GM19328 (cell line): ENCODE measurements around the gene STRBP.
A peak's percentile ranks its signal among the peaks of the same experiment; 100 is the strongest.
"Not testable (repeated sequence)": the region's sequence is repeated elsewhere in the genome, so short reads cannot be mapped to it uniquely, and the experiment has no call there.

Experiments used
- ATAC-seq: cut with Tn5 transposase; IDR thresholded peaks from one replicate; pipeline ENCODE4 v1.9.1; 2021; ENCODE audit warnings: mild to moderate bottlenecking, moderate library complexity; ENCODE audit not compliant: unreplicated experiment

The STRBP gene

DNA sequence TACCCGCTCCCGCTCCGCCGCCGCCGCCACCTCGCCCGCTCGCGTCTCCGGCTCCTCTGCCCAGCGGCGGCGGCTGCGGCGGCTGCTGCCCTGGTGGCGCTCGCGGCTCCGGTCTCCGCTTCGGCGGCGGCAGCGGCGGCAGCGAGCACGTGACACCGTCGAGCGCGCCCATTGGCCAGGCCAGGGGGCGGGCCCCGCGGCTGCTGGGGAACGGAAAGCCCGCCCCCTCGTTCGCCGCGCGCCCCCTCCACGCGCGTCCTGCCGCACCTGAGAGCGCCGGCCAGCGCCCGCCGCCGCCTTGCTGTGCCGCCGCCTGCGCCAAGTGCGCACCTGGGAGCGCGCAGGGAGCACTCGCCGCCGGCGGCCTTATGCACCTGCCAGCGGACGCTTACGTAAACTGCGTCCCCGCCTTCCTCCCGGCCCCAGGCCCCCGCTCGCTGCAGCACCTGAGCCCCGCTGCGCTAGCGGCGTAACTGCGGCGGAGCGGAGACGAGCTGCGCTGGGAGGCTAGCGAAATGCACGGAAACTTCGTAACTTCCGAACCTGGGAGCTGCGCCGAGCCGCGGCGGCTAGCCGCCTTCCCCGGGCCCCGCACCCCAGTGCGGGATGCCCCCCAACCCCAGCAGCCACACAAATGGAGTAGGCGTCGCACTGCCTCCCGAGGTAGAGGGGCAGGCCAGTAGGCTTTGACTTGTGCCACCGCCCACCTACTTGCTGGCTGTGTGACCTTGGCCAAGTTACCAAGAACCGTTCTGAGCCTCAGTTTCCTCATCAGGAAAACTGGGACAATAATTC, at the start of gene STRBP:
TSS of gene STRBP (minus strand) at position 122 of the 795 bp plus-strand sequence. CDS start 84,452 bp downstream, outside the sequence.
- peak; percentile 79 for ATAC-seq

DNA sequence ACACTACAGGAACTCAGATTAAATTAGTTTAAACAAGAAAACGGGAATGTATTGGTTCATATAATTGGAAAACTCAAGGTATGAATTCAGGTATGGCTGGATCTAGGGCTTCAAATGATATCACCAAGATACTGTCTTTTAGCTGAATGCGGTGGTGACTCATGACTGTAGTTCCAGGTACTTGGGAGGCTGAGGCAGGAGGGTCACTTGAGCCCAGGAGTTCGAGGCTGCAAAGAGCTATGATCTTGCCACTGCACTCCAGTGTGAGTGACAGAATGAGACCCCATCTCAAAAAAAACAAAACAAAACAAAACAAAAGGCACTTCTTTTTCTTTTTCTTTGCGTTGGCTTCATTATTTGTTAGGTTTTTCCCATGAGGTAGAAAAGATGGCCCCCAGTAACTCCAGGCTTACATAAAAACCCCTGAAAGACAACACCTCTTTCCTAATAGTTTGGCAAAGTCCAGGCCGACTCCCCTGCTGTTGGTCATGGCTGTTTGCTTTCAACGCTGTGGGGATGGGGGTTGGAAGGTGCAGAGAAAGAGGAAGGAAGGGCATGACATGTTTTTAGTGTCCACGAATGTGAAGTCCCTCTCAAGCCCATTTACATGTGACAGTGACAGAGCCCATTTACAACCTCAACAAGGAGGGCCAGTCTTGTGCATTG, 47.8 kb upstream of the STRBP start:
- ATAC-seq: no peak

DNA sequence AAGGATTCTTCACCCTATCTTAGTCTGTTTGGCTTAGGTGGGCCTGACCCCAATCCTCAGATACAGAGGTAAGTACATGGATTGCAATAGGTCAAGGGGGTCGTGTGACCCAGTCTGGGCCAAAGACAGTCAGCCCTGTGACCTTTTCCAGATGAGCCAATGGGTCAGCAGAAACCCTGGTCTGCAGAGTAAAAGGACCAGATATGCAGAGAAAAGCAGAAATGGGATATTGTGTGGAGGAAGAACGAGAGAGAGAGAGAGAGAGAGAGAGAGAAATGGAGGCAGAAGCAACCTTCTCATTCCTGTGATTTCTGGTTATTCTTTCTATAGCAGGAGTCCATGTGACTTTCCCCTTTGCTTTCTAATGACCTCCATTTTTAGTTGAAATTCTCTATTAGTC, 47.2 kb upstream of the STRBP start:
- ATAC-seq: no peak

DNA sequence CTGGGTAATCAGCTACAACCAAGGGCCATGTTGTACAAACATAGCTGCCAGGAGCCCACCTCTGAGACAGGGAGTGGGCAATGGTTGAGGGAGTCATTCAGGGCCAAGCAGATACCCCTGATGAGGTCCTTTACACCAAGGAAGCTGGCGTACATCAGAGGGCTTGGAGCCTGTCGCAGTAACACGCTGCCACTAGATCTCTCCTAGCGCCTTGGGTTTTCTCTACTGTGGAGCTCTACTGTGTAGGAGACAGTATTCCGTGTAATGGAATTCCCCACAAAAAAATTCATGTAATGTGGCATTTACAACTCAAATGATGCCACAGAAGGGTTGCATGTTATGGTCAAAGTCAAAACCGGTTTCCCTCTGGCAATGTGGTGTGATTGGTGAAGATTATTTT, 46.2 kb upstream of the STRBP start:
- no peak for ATAC-seq

DNA sequence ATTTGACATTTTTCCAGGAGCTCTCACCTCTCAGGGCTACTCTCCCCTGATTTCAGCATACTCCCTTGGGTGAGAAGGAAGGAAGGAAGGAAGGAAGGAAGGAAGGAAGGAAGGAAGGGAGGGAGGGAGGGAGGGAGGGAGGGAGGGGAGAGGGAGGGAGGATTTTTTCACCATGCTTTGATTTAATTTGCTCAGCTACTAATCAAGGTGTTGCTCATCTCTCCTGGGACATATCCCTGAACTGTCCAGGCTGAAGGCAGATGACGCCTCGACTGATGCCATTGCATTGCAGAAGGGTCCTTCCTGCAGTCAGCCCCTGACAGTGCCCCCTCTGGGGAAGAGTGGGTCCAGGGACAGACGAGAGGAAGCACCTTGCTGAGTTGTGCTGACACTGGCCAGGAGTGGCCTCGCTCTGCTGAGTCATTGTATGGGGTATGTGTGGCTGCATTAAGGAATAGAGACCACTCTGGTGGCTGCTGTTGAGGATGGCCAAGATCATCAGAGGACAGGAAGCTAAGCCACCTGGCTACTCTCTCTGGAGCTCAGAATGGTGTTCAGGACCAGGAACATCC, 44.0 kb upstream of the STRBP start:
- ATAC-seq: no peak

DNA sequence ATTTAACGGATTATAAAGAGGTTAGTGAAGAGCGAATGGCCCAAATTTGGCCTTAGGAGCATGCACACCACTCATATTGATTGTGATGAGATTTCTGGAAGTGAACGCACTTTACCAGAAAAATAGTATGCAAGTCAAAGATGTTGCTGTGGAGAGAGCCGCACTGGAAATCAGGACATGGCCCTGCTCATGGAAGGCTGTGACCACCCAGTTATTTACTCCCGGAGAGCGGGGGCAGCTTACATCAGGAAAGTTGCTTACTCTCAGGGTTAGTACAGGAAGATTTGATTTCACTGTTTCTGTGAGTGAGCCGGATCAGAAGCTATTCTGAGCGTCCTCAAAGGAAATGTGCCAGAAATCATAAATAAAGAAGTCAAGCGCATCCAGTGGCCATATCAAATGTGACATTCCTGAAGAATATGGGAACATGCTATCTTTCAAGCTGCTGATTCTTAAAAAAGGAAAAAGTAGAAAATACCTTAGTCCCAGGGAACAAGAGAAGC, 42.9 kb upstream of the STRBP start:
- no peak for ATAC-seq

DNA sequence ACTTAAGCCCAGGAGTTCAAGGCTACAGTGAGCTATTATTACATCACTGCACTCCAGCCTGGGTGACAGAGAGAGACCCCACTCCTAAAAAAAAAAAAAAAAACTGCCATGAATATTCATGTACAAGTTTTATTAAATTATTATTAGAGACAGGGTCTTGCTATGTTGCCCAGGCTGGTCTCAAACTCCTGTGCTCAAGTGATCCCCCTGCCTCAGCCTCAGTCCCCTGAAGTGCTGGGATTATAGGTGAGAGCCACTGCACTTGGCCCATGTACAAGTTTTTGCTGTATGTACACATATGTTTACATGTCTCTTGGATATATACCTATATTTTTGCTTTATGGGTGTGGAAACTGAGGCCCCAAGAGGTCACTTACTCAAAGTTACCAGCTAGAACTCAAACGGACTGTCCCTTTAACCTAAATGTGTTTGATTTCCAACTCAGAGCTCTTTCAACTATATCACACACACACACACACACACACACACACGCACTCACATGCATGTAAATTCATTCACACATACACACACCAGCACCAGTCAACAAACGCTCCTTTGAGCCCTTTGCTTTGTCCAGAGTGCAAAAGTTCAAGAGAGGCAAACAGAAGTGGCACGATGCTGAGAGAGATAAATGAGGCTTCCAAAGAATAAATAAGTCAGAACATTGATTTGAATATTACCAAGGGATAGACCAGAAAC, 42.3 kb upstream of the STRBP start:
- no peak for ATAC-seq

DNA sequence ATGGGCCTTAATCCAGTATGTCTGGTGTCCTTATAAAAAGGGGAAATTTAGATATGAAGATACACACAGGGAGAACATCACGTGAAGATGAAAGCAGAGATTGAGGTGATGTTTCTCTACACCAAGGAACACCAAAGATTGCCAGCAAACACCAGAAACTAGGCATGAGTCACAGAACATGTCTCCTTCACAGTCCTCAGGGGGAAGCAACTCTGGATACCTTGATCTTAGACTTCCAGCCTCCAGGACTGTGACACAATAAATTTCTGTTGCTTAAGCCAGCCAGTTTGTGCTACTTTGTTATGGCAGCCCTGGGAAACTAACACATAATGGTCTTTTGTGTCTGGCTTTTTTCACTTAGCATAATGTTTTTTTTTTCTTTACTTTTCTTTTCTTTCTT, 41.2 kb upstream of the STRBP start:
- no peak for ATAC-seq

DNA sequence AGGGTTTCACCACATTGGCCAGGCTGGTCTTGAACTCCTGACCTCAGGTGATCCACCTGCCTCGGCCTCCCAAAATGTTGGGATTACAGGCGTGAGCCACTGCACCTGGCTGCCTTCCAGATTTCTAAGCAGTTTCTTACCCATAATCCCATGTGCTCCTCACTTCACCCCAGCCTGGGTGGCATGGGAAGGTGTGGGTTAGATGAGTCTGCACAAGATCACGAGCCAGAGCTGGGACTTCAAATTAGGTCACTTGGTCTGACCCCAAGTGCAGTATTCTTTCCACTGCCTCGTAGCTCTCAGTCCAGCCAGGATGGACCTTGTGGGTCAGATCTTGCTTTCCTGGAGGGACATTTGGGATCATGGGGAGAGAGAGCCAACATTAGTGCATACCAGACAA, 37.5 kb upstream of the STRBP start:
- no peak for ATAC-seq

DNA sequence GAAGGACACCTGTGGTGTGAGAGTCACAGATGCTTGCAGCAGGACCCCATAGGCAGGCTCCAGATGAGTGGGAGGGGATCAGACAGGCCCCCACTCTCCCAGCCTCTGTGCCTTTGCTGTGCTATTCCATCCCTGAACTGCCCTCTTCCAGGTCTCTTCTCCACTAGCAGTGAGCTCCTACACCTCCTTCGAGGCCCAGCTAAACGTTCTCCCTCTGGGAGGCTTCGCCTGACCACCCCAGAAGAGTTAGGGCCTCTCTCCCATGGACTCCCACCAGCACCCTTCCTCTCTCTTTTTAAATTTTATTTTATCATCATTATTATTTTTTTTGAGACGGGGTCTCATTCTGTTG, 35.9 kb upstream of the STRBP start:
- ATAC-seq: no peak

DNA sequence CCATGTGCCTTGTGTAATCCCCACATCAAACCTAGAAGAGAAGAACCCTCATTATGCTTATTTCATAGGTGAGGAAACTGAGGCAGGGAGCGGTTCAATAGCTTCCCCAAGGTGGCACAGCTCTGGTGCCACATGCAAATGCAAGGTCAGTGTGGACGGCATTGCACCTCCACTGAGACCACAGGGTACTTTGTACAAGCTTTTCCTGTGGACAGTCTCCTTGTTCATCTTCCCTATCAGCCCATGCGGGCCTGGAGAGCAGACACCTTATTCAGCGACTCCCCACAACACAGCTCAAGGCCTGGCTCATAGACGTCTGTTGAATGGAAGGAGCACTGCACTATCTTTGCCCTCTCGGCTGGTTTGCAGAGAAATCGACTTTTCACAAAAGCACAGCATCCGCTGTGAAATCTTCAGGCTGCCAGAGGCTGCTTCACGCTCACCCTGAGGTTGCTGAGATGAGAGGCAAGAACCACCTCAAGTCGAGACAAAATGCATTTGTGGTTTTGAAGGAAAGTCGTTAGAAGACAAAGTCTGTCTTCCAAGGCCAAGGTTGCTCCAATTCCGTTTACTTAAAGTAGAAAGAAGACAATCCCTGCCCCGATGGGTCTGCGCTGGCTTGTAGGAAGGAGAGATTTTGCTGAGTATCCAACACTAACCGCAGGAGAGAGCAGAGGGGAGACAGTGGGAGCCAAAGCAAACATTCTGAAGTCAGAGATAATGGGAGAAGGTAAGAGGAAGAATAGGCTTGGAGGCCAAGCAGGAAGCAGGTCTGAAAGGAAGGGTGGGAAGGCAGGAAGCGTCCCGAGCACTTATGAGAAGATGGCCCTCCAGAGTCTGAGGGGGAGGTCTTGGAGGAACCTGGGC, 34.2 kb upstream of the STRBP start:
- no peak for ATAC-seq

DNA sequence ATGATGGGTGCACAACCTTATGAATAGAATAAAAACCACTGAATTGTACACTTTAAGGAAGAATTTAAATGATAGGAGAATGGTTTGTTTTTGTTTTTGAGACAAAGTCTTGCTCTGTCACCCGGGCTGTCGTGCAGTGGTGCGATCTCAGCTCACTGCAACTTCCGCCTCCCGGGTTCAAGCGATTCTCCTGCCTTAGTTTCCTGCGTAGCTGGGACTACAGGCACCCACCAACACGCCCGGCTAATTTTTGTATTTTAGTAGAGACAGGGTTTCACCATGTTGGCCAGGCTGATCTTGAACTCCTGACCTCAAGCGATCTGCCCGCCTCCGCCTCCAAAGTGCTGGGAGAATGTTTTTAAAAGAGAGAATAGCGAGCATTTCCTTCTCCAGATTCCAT, 33.5 kb upstream of the STRBP start:
- ATAC-seq: not testable (repeated sequence)

DNA sequence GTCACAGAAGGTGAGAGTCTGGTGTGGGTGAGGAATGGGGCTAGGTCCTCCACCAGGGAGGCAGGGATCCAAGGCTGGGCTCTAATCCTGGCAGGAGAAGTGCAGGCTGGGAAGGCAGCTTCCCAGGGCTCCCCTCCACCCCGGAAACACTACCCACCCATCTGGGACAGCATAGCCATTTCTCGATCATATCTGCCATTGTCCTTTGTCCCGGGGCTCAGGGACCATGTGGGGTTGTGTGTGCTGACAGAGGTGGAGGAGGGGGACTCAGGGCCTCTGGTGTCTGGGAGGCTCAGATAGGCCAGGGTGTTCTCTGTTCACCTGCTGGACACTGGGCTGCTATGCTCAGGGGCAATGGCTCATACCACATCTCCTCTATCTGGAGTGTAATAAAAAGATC, 32.2 kb upstream of the STRBP start:
- ATAC-seq: no peak

DNA sequence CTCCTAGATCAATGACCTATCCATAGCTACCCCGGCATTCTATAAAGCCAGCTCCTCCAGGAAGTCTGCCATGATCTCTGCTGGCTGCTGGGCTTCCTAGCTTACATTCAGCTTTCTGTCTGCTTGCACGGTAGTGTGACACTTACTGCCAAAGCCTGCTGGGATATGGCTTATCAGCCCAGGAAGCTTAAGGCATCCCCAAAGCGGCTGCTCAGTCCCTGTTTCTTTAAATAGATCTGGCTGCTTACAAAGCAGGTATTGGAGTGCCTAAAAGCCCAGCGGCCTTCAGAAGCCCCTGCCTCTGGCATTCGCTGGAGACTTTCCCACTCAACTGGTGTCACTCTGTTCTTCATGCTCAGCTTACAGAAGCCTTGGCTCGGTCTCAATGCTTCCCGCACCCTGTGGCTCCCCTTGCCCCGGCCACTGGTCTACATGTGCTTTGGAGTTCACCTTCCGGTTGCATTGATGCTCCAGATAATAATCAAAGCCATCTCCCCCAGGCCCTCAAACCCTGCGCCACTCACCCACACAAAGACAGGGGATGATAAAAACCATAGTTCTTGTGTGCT, 31.3 kb upstream of the STRBP start:
- ATAC-seq: no peak

DNA sequence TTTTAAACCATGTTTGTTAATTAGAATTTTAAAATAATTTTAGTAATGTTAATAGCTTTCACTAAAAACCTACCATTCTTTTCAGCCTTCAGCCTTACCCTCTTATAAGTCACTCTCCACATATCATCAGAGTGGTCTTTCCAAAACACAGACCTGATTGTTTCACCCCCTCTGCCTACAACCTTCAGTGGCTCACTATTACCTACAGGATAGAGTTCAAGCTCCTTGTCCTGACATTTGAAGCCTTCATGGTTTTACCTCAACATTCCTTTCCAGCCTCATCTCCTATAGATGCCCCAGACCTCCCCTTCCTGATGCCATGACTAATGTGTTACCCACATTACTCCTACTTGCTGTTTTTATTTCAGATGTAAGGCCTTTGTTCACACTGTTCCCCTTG, 27.8 kb upstream of the STRBP start:
- ATAC-seq: no peak

DNA sequence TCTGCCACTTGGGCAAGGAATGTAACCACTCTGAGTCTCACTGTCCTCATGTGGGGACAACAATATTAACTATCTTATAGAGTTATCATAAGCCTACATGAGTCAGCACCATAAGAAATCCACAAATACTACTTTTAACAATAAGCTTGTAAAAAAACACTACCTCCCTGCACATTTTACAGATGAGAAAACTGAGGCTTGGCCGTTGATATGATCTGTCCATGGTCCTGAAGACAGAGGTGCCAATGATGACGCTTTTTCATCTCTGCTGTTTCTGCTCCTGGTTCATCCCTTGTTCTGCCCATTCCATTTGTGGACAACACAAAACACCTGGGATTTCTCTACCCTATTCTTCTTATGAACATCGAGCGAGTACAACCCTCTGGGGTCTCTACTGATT, 23.4 kb upstream of the STRBP start:
- no peak for ATAC-seq

DNA sequence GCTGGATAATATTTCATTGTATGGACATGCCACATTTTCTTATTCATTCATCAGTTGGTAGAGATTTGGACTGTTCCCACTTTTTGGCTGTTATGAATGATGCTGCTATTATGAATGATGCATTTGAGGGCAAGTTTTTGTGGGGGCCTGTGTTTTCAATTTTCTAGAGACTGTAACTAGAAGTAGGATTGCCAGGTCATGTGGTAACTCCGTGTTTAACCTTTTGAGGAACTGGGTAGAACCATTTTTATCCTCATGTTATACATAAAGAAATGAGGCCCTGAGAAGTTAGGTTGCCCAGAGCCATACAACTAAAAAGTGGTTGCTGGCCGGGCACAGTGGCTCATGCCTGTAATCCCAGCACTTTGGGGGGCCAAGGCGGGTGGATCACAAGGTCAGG, 22.4 kb upstream of the STRBP start:
- ATAC-seq: no peak

DNA sequence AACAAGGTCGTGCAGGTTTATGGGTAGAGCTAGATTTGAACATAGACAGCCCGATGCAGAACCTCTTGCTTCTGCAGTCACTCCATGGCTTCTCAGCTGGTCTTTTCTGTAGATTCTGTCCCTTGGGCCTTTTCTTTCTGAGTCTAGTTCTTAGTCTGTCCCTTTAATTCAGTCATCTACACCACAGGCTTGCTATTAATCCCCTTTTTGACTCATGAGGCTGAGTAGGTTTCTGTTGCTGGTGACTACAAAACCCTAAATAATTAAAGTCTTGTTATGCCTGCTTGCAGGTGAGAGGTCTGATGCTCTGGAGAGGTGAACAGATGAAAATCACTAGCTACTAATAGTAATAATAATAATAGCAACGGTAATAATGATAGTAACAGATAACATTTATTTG, 19.3 kb upstream of the STRBP start:
- no peak for ATAC-seq

DNA sequence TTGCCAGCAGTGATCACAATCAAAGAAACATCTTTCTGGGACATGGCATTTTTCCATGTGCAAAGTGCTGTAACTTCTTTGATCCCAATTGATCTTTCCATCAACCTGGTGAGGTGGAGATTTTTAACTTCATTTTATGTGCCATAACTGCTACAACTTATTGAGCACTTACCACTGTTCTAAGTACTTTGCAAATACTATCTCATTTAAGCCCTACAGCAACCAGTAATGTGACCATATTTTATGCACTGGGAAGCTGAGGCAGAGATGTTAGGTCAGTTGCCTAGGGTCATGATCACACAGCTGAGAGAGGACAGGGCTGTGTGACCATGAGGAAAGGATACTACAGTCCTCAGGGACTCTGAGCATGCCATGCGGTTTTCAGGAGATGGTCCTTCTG, 17.9 kb upstream of the STRBP start:
- ATAC-seq: no peak

DNA sequence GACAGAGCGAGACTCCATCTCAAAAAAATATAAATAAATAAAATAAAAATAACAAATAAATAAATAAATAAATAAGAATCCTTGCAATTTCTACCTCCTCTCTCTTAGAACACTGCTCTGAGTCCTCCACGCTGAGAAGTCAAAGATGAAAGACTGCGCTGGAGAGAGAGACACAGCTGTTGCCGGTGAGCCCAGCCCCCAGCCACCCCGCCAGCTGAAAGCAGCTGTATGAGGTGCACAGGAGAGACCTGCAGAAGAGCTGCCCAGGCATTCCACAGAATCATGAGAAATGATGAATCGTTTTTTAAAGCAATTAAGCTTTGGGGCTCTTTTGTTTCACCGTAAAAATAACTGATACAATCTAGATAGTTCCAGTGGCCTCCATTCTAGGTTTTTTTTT, 16.3 kb upstream of the STRBP start:
- no peak for ATAC-seq
